Panc1 (cell line): ENCODE data around the gene ALDH2.
"Not testable (repeated sequence)": the region's sequence is repeated elsewhere in the genome, so short reads cannot be mapped to it uniquely, and the experiment has no call there.

Source experiments
- CTCF ChIP-seq: fragments of 450-650 bp; IDR thresholded peaks from 2 replicates; pipeline ENCODE4 v1.5.1; 2017; ENCODE audit warnings: mild to moderate bottlenecking
- POLR2AphosphoS5 ChIP-seq: IDR thresholded peaks from 2 replicates; pipeline ENCODE4 v1.6.1; 2012; ENCODE audit warnings: mild to moderate bottlenecking, low read depth, low read length, moderate library complexity
- REST ChIP-seq, 2 experiments: IDR thresholded peaks; 2 replicates each; pipeline ENCODE4 v1.6.1; 2011 to 2012; ENCODE audit warnings: low read depth in 2 of 2, control low read depth in 1 of 2, low read length in 1 of 2, mild to moderate bottlenecking in 1 of 2, moderate library complexity in 1 of 2; ENCODE audit not compliant: insufficient read depth in 1 of 2
- SIN3A ChIP-seq: IDR thresholded peaks from 2 replicates; pipeline ENCODE4 v1.6.1; 2012; ENCODE audit warnings: low read depth, mild to moderate bottlenecking, low read length, moderate library complexity, borderline replicate concordance; ENCODE audit not compliant: insufficient read depth

GRCh38 chr12:111739524-111739923, 27.2 kb upstream of the ALDH2 start:
- TF ChIP-seq CTCF; REST (IDR thresholded peaks at IDR 0.05; ENCODE audit: insufficient read depth in 1 of 2, low read depth in 2 of 2, low read length in 1 of 2); POLR2AphosphoS5; SIN3A: not testable (repeated sequence)
